ENCODE data around the gene ICAM2.
"Not testable (repeated sequence)": the region's sequence is repeated elsewhere in the genome, so short reads cannot be mapped to it uniquely, and the experiment has no call there.

ICAM2 gene

DNA sequence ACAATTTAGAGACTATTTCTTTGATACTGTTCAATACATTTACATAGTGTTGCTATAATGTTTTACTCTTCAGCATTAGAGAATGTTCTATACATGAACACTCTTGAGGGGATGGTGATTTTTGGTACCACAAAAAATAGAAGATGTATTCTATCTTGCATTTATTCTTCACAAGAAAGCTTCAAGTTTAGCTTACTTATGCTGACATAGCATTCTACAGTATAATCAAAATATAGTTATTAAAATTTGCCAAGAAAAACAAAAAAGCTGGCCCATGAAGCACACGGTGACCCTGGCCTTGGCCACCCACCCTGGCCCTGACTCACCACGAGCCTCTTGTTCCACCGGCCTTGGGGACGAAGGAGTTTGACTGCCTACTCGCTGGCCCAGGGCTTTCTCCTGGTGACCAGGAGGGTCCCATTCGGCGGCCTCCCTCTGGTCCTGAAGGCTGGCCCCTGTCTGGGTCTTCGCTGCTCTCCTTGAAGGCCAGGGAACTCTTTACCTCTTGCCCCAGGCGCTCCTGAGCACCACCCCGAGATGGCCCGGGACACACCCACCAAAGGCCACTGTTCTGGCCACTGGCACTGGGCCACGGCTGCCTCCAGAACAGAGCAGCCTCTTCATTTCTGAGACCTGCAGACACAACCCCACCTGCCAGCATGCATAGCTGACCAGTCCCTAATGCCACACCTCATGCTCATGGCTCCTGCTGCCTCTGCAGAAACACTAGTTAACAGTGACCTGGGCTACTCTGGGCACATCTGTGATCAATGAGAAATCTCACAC, 22.5 kb upstream of the ICAM2 start:
- DNase-seq (ENCODE audit: low read depth in 2 of 2), result no peak

DNA sequence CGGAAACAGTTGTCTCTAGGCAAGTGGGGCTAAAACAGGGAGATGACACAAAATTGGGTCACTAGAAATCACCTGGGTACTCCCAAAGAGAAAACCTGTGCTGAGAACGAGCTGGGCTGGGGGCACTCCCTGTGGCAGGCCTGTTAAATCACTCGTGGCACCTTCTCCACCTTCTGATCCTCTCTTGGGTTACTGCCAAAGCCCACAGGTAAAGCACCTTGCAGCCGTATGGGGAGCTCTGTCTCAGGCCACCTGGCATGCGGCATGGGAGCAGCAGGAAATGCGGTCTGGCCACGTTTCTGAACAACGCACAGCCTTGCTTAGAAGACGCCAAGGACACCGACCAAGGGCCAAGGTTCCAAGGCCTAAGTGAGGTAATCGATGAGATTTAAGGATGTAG, 21.5 kb upstream of the ICAM2 start:
- no peak for DNase-seq (ENCODE audit: low read depth in 2 of 2)

DNA sequence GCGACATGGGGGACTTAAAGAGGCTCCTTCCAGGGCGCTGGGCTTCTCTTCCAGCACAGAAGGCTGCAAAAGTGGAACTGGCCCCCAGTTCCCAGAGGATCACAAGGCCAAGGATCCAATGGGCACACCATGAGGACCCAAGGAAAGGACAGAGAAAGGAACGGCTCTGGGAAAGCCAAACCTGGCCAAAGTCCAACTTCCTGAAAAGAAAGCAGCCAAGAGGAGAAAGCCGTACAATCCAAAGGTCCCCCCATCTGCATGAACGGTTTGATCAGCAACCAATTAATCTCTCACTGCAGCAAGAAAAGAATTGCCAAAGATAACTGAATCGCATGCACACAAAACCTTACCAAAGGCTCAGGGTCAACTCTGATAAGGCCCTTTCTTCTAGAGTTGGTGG, 19.8 kb upstream of the ICAM2 start:
- no peak for DNase-seq (ENCODE audit: low read depth in 2 of 2)

DNA sequence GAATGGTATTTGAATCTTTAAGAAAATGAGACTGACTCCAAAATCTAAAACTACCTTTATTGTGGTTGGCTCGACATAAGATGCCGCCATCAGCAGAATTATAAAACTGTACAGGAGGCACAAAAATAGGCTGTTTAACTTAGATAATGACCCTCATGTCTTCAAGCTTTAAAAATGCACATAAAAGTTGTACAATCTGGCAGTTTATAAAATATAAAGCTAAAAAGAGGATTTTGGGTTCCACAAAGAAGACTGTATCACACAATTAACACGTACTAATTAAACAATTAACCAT, 18.6 kb upstream of the ICAM2 start:
- DNase-seq (ENCODE audit: low read depth in 2 of 2), result no peak

DNA sequence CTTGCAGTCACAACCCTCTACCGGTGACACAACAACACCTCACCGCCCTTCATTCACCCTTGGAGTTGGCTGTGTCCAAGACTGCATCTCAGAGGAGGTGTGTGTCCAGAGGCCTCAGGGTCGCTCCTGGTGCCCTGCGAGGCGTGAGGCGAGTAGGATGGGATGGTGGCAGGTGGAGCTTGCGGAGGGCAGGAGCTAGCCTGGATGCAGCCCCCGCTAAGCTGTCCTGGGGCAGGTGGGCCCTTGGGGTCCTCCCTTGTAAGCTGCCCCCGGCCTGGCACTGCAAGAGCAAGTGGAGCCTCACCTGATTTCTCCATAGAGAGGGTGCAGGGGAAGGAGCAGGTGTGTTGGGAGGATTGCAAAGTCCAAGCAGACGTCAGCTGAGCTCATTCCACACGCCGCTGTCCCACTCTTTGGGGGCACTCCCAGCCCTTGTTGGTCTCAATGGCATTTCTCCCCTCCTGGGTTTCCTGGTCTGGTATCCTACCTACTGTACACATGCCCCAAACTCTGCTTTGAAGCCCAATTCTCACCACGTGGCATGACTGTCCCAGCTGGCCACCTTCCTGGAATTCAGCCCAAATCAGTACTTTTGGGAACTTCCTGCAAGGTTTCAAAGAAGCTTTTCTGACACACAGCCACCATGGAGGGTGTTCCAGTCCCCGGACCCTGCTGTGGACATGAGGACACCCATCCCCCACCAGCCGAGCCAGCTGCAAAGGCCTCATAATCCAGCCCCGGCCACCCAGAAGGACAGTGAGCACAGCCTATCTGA, 18.1 kb upstream of the ICAM2 start:
- no peak for DNase-seq (ENCODE audit: low read depth in 2 of 2)

DNA sequence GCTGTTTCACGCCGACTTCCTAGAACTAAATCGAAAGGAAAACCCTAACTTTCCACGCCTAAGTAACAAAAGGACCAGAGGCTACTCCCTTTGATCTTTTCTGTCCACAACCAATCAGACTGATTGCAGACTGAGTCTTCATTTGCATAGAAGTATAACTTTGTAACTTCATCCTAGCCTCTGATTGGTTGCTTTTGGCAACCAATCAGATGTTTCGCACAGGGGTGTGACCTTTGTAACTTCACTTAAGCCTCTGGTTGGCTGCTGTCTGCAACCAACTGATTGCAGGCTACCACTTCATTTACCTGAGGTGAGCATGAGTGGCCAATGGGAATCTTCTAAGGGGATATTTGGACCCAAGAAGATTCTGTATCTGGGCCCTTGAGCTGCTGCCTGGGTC, 17.4 kb upstream of the ICAM2 start:
- no peak for DNase-seq (ENCODE audit: low read depth in 2 of 2)

DNA sequence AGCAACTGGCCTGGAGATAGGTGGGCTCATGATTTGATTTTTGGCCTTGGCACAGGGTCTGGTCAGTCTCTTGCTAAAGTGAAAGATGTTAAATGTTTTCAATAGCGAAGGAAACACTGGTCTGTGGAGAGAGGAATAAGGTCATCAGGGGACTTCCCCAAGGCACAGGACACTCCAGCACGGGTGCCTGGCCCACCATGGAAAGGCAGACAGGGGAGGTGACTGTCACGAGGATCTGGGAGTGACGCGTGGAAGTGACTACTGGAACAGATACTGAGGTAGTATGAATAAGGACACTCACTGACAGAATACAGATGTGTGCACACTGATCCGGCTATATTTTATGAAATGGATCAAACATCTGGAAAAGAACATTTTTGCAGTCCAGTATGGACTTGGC, 16.7 kb upstream of the ICAM2 start:
- DNase-seq (ENCODE audit: low read depth in 2 of 2), result no peak

DNA sequence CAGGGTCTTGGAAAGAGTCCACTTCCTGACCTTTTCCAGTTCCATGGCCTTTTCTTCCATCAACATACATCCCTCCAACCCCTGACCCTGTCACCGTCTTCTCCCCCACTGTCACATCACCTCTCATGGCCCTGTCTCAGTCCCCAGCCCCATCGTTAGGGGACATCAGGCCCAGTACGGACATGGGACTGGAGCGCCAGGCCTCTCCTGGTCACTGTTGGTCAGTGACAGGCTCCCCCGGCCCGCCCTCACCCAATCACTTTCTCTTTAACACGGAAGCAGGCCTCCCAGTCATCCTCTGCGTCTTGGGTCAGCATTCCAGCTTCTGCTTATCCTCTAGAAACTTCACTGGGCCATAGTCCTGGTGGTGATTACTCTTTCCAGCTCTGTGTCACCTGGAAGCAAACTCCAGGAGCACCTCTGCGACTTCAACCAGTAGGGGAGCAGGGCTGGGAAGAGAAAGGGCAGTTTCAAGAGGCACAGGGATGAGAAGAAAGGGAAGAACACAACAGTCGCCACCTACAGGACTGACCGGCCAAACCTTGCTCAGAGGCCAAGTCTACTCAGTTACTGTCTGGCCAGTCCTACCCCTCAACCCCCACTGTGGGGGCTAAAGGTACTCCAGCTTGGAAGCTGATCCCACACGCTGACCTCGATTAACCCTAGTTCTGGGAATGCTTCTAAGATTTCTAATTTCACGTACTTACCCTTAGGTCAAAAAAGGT, 15.9 kb upstream of the ICAM2 start:
- no peak for DNase-seq (ENCODE audit: low read depth in 2 of 2)

DNA sequence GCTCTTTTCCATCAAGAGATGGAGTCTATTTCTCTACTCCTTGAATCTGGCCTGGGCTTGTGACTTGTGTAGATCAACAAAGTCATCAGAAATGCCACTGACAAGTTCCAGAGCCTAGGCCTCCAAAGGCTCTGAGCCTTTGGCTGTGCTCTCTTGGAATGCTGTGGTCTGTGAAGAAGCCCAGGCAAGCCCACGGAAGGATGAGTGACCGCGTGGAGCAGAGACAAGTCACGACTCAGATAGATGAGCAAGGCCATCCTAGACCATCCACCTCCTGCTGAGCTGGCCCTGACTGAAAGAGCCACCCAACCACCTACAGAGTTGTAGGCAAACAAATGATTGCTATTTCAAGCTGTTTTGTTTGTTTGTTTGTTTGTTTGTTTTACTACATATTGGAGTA, 11.6 kb upstream of the ICAM2 start:
- DNase-seq (ENCODE audit: low read depth in 2 of 2), result no peak

DNA sequence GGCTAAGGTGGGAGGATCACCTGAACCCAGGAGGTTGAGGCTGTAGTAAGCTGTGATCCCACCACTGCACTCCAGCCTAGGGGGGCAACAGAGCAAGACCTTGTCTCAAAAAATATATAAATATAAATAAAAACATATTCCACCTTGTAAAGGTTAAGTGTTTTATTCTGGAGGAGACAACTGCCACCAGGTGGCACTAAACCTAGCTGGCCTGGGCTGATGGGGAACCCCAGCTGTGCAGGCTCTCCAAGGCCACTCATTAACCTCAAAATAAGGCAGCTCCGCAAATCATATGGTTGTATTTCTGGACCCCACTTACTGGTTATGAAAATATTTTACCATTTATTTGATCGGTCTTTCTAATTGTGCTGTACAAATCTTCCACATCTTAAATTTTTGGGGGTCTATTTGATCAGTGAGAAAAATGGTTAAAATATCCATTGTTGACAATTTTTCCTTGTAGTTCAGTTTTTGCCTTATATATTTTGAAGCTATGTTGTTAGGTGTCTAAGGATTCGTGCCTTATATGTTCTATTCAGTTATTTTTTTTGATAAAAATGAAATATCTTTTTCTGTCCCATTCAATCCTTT, 8.5 kb upstream of the ICAM2 start:
- DNase-seq (ENCODE audit: low read depth in 2 of 2), result peak; percentile 53 to 58

DNA sequence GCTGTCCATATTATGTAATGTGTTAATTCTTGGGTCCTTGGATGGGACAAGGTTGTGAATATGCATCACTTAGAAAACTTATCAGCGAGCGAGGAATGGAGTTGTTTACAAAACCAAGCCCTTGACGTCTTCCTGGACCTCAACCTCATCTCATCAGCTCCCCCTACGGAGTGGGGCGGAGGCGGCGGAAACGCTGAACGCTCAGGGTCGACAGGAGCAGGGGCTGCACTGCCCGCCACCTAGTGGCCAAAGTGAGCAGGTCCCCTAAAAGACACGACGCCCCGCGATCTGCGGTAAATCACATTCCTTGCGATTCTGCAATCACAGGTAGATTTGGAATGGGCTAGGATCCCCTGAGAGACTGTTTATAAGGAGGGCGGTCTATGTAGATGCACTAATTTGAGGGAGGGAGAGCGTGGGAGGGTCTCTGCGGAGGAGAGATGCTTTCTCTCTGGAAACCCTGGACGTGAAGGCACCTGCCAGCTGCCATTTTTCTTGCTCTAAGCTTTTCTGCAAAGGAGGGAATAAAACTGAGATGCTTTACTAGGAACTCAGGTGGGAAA, 5.4 kb upstream of the ICAM2 start:
- DNase-seq (ENCODE audit: low read depth in 2 of 2), result peak; percentile 73 to 79

DNA sequence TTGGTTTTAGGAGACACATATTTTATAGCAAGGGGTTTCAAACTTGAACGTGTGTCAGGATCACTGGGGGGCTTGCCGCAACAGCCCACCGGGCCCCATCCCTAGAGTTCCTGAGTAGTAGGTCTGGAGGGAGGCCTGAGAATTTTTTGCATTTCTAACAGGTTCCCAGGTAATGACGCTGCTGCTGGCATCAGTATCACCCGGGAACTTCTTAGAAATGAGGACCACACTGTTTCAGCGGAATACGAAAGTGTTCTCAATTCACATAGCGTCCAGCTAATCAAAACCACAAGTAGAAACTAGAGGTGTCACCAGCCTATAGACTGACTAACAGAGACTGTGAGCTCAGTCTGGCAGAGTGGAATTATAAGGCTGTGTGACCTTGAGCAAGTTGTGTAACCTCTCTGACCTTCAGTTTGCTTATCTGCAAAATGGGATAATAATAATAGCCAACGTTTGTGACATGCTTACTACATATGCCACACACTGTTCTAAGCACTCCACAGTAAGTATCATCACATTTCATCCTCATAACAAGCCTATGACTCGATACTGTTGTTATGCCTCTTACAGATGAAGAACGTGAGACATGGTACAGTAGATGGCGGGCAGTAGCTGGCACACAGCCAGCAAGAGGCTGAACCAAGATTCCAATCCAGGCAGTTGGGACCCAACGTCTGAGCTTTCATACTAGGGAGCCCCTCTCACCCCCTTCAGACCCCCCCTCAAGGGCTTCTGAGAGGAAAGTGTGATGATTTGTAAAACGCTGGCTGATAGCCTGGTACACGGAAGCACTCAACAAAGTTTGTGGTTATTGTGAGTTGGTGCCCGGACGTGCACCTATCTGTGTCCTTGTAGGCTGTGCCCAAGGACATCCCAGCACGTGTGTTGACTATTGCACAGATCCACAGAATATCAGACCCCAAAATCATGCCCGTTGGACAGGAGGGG, 4.6 kb upstream of the ICAM2 start:
- DNase-seq (ENCODE audit: low read depth in 2 of 2), result peak in 1 of 2 donors; percentile 21

DNA sequence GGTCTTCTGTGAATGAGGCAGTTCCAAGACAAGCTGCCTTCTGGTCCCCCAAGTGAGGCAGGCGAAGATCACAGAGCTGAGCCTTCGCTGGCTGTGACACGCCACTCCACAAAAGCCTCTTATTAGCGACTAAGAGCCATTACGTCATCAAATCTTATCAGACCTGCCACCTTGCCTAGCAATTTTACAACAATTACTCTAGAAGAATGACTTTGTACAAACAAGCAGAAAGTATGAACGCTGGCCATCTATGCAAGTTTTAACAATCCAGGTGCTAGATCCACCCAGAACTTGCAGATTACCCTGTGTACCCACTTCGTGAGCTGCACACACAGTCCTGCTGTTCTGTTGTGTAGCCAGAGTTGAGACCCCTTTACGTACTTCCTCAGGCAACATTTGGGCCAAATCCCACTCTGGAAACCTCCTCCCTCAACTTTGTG, 3.8 kb upstream of the ICAM2 start:
- no peak for DNase-seq (ENCODE audit: low read depth in 2 of 2)

DNA sequence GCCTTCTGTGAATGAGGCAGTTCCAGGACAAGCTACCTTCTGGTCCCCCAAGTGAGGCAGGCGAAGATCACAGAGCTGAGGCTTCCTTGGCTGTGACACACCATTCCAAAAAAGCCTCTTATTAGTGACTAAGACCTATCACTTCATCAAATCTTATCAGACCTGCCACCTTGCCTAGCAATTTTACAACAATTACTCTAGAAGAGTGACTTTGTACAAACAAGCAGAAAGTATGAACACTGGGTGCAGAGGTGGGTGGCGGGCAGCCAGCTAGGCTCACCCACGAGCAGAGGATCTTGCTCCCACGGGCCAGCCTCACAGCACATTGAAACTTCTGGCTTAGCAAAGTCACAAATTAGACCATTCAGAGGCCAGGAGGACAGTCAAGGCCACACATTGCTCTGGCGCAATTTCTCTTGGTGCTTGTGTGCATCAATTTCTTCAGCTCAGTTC, 2.2 kb upstream of the ICAM2 start:
- DNase-seq (ENCODE audit: low read depth in 2 of 2), result no peak

DNA sequence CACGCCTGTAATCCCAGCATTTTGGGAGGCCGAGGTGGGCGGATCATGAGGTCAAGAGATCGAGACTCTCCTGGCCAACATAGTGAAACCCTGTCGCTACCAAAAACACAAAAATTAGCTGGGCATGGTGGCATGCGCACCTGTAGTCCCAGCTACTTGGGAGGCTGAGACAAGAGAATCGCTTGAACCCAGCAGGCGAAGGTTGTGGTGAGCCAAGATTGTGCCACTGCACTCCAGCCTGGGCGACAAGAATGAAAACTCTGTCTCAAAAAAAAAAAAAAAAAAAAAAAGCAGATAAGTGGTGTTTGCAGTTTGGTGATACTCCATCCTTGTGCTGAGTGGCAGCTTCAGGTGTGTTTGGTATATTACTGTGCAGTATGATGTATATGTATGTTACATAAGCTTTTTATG, 877 bp downstream of the ICAM2 start:
- DNase-seq (ENCODE audit: low read depth in 2 of 2), result not testable (repeated sequence)

DNA sequence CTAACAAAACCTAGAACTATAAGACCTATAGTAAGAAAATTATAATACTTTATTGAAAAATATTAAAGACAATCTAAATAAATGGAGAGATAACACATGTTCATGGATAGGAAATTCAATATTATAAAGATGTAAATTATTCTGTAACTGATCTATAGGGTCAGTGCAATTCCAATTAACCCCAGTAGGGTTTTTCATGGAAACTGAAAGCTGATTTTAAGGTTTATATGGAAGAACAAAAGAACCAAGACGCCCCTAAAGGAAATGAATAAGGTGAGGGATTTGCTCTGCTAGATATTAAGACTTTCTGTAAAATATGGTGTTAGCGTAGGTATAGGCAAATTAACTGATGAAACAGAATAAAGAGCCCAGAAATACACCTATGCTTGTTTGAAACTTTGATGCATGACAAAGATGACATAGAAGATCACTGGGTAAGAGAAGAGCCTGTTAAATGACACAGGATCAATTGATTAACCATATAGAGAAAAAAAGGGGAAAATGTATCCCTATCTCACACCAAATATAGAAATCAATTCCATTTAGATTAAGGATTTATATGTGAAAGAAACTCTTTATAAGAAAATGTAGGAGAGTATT, 3.0 kb downstream of the ICAM2 start:
- DNase-seq (ENCODE audit: low read depth in 2 of 2), result no peak

DNA sequence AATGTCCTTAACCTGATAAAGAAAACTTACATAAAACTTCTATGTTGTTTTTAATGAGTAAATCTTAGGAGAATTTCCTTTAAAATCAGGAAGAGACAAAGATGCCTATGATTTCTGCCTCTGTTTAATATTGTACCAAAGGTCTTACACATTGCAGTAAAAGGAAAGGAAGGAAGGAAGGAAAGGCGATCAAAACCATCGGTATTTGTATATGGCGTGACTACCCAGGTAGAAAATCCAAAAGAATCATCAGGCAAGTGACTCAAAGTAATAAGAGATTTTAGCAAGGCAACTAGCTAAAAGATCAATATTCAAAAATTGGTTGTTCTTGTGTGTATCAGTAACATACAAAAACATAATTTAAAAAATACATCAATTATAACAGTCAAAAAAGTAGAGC, 3.5 kb downstream of the ICAM2 start:
- DNase-seq (ENCODE audit: low read depth in 2 of 2), result no peak

DNA sequence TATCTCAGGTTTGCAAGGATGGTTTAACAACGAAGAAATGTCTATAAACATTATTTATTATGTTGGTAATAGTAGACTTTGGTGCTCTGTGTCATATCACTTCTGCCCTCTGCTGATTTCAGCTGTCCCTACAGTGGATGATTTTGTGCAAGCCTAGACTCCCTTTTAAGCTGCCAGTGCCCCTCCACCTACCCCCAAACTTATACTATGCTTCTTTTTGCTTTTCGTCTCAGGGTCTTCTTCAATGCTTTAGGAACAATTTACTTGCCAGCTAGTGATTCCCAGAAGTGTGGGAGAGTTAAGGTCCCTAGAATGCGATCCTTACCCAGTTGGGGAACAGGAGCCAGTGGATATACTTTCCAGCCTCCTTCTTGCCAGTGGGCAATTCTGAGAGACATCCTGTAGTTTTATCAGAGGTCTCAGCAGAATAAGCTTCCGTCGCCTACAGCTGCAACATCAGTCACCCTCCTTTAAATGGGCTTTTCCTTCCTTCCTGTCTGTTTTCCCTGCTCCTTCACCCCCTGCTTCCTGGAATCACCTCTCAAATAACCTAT, 4.1 kb downstream of the ICAM2 start:
- no peak for DNase-seq (ENCODE audit: low read depth in 2 of 2)

DNA sequence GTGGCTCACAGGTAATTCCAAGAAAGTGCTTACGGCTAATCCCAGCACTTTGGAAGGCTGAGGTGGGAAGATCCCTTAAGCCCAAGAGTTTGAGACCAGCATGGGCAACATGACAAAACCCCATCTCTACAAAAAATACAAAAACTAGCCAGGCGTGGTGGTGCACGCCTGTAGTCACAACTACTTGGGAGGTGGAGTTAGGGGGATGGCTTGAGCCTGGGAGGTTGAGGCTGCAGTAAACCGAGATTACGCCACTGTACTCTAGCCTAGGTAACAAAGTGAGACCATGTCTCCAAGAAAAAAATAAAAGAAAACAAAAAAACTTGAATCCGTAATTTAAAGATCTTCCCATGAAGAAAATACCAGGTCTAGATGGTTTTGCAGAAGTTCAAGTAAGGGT, 5.0 kb downstream of the ICAM2 start:
- DNase-seq (ENCODE audit: low read depth in 2 of 2), result no peak
